SHP77 treated with DMSO at 0.1 percent for 48 hours (cell line): ENCODE measurements around the gene TBX15.

ENCODE experiments used
- DNase-seq: peaks from one replicate; lab custom pipeline; 2025; lab: John Stamatoyannopoulos, UW

TBX15 gene

DNA sequence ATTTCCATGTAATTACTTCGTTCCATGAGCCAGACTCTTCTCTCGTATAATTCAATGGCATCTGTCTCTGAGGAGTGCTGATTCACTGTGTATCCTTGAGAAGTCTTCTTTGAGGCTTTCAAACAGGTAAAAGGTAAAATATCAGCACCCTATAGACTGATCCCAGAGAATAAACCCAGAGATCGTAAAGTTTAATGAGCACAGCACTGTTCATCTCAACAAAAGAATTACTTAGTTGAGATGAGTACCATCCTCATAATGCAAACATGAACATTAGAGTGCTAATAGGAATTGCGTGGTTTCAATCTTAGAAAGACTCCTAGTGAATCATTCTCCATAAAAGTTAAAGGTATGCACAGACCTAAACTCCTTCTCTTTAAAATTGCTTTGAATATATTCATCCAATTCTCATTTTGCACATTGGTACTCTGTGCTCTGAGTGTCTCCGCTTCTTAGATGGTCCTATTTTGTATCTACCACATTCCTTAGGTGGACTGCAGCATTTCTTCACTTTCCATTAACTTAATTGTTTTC lies 97.2 kb downstream of the TBX15 start:
- no peak for DNase-seq

- no peak for DNase-seq
These were observed 103.2 kb downstream of the TBX15 start for GRCh38 chr1:118884946-118885345.

DNA sequence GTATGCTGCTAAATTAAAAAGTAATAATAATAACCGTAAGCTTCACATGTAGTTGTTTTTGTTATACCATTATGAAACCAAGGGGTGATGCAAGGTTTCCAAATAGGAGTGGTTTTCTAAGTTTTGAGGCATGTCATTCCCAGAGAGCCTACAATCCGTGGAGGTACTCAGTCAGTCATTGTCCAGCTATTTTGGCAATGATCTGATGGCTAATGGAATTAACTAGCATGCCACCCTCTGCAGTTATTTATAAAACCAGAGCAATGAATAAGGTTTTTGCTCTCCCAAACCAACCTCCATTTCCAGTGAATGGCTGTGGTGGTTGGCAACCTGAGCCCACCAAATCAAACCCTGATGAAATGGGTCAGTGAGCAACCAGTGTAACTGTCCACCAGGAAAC lies 106.4 kb downstream of the TBX15 start:
- no peak for DNase-seq

DNA sequence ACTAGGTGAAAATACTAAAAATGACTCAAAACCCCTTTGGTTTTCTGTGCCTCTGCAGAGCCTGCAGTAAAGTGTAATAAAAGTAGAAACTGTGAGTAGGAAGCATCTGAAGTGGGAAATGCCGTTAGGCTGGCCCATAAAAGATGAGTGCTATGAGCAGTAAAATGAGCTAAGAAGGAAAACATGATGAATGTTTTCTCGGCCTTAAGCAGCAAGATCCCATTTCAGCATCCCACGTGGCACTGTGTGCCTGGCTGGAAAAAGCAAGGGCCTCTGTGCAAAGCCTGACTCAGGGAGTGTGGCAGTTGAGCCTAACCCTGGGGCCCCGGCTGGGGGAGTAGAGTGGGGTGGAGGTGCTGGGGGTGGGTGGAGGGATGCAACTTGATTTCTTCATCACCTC lies 109.5 kb downstream of the TBX15 start:
- DNase-seq: no peak

- DNase-seq: no peak
These were observed 110.3 kb downstream of the TBX15 start for GRCh38 chr1:118877668-118878396.

DNA sequence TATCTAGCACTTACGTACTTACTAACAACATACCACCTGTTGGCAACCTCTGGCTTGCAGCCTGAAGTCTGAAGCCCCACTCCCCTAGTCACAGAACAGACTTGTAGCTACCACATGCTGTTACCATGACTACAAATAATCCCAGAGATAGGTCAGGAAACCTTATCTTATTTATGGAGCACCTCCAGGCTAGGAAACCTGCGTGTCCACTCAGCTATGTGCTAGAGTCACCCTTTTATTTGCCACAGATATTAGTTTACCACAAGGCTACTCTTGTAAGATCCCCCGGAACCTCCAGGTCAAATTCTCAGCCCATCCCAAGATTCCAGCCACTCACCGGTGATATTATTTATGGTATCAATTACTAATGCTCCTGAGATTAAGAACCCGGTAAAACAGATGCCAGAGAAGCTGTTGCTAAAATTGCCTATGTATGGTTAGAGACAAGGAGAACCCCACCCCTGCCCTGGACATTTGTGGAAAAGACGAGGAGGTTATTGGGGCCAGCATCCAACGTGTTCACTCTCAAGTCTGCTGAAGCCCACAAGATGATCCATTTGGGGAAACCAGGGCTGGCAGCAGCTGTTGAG lies 116.5 kb downstream of the TBX15 start:
- no peak for DNase-seq

GRCh38 chr1:118868387-118868786 lies 119.8 kb downstream of the TBX15 start:
- no peak for DNase-seq

GRCh38 chr1:118866330-118866729 lies 121.8 kb downstream of the TBX15 start:
- DNase-seq: no peak

DNA sequence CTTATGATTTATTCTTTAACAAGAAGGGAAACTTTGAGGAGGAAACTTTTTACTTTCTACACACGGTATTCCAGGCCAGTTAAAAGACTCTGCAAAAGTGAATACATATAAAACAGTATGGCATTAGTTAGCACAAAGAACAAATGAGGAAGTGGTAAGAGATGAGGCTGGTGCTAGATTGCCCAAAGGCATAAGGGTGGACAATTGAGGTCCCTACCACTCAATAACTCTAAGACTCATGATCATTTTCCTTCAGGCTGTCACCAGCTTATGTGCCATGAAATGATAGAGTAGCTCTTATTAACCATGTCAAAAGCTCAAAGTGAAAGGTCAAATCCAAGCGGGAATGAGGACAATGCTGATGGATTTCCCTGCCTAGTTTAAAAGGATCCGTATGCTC lies 124.5 kb downstream of the TBX15 start:
- DNase-seq: no peak

GRCh38 chr1:118862755-118863154 lies 125.4 kb downstream of the TBX15 start:
- DNase-seq: no peak

- no peak for DNase-seq
These were observed 126.9 kb downstream of the TBX15 start for GRCh38 chr1:118861216-118861615.

GRCh38 chr1:118859999-118860398 lies 128.1 kb downstream of the TBX15 start:
- DNase-seq: no peak

- no peak for DNase-seq
These were observed 141.7 kb downstream of the TBX15 start for GRCh38 chr1:118846443-118846842.

- DNase-seq: peak; percentile 98
These were observed 145.5 kb downstream of the TBX15 start for GRCh38 chr1:118842452-118843201.

DNA sequence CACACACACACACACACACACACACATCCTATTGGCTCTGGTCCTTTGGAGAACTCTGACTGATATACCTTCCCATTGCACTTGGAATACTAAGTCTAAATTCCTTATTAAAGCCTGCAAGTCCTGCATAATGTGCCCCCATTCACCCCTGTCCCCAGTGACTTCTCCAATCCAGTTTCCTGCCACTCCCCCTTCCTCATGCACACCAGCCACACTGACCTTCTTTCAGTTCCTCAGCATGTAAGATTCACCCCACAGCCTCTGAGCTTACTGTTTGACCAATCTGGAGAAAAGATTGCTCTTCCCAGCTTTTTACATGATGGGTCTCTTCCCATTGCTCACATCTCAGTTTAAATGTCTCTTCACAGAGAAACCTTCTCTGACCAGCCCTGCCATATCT lies 146.6 kb downstream of the TBX15 start:
- no peak for DNase-seq
